ENCODE measurements around the gene SHTN1. TPM values are rescaled to one million over a fixed set of nuclear protein-coding genes. Genes with fewer than 3 reads are reported as not detected.

The SHTN1 gene
- total RNA-seq, 1 donor from 2014 or later = 54.1 TPM

- no peak for DNase-seq
These were observed 20.6 kb downstream of the SHTN1 start for GRCh38 chr10:116984202-116984990.

- DNase-seq = no peak
These were observed 24.9 kb downstream of the SHTN1 start for GRCh38 chr10:116980041-116980440.

GRCh38 chr10:116978901-116979300 lies 26.1 kb downstream of the SHTN1 start:
- DNase-seq = no peak

GRCh38 chr10:116974456-116975005 lies 30.5 kb downstream of the SHTN1 start:
- no peak for DNase-seq

GRCh38 chr10:116973946-116974455 lies 31.0 kb downstream of the SHTN1 start:
- no peak for DNase-seq

GRCh38 chr10:116973371-116973905 lies 31.5 kb downstream of the SHTN1 start:
- no peak for DNase-seq

- no peak for DNase-seq
These were observed 32.9 kb downstream of the SHTN1 start for GRCh38 chr10:116972131-116972530.

GRCh38 chr10:116970050-116970449 lies 34.9 kb downstream of the SHTN1 start:
- no peak for DNase-seq

- DNase-seq = no peak
These were observed 36.7 kb downstream of the SHTN1 start for GRCh38 chr10:116968331-116968730.

GRCh38 chr10:116961406-116962251 lies 43.4 kb downstream of the SHTN1 start:
- DNase-seq = peak; percentile 46

- no peak for DNase-seq
These were observed 44.8 kb downstream of the SHTN1 start for GRCh38 chr10:116960066-116960776.

- DNase-seq = no peak
These were observed 52.3 kb downstream of the SHTN1 start for GRCh38 chr10:116952729-116953128.

- no peak for DNase-seq
These were observed 56.5 kb downstream of the SHTN1 start for GRCh38 chr10:116948530-116948870.

GRCh38 chr10:116947841-116948529 lies 57.0 kb downstream of the SHTN1 start:
- DNase-seq = no peak

GRCh38 chr10:116944911-116945310 lies 60.1 kb downstream of the SHTN1 start:
- no peak for DNase-seq

GRCh38 chr10:116931806-116932205 lies 73.2 kb downstream of the SHTN1 start:
- DNase-seq = no peak

GRCh38 chr10:116926426-116926825 lies 78.6 kb downstream of the SHTN1 start:
- DNase-seq = no peak

GRCh38 chr10:116925056-116925455 lies 79.9 kb downstream of the SHTN1 start:
- no peak for DNase-seq

- no peak for DNase-seq
These were observed 85.3 kb downstream of the SHTN1 start for GRCh38 chr10:116919706-116920105.

- no peak for DNase-seq
These were observed 85.8 kb downstream of the SHTN1 start for GRCh38 chr10:116919164-116919563.

GRCh38 chr10:116918583-116918982 lies 86.4 kb downstream of the SHTN1 start:
- DNase-seq = no peak

GRCh38 chr10:116917481-116917880 lies 87.5 kb downstream of the SHTN1 start:
- no peak for DNase-seq
